ENCODE measurements around the gene HECW1.
"Not testable (repeated sequence)": the region's sequence is repeated elsewhere in the genome, so short reads cannot be mapped to it uniquely, and the experiment has no call there.

Gene HECW1

DNA sequence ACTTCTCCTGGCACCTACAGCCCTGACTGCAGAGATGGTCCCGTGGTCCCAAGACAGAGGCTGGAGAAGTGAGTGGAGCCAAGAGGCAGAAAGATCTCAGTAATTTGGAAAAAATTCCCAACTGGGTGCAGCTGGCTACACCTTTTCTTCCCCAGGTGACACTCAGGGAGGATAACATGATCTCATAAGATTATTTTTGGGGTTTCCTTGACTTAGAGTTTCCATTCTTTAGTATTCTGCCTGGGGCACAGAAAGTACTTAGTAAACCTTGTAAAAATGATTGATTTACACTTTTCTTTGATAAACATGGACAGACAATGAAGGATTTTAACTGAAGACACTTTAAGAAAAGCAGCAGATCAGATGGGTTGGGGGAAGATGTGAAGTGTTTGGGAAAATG, 38.6 kb downstream of the HECW1 start:
- no peak for DNase-seq

DNA sequence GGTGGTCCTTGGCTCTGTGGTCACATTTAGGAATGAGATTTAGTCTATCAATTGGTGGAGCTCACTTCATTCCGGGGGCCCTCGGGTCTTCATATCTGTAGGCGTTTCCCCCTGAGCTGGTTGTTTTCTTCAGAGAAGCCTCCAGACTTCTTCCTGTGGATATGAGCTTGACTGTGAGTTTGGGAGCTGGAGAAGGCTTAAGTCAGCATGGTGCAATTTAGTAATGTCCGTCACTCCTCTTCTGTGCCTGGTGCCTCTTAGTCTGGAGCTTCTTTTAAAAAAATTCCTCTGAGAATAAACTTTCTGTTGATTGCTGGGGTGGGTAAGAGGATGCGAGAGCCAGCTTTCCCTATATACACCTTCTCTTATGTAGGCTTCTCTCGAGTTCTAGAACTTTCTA, 40.2 kb downstream of the HECW1 start:
- DNase-seq, result no peak

DNA sequence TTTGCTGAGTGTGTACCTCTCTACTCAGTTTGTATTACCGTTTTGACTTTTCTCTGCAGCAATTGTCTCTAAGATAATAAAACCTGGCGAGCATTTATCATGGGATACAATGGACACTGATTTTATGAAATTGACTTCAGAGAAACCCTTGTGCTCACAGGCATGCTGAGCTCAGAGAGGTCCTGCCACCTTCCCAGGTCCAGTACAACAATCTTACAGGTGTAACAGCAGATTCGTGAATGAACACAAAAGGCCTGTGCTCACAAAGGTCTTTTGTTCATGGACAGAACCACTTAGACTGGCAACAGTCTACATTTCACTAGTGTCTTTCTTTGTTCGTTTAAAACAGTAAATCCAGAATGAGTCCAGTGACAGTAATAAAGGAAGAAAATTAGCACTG, 43.2 kb downstream of the HECW1 start:
- no peak for DNase-seq

DNA sequence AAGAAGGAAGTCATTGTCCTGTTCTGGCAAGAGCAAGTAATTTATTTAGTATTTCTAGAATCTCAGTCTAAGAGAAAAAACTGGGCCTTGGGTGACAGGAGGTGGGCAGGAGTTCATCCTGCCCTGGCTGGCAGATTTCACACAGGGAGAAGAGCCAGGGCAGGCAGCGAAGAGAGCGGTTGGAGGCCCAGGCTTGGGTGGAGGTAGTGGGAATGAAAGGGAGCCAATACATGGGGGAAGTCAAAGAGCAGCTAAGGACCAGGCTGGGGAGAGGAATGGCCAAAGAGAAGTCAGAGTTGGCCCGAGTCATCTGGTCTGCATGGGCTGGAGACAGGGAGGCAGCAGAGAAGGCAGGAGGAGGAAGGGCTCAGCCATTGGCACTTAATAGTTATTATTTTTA, 51.4 kb downstream of the HECW1 start:
- no peak for DNase-seq

DNA sequence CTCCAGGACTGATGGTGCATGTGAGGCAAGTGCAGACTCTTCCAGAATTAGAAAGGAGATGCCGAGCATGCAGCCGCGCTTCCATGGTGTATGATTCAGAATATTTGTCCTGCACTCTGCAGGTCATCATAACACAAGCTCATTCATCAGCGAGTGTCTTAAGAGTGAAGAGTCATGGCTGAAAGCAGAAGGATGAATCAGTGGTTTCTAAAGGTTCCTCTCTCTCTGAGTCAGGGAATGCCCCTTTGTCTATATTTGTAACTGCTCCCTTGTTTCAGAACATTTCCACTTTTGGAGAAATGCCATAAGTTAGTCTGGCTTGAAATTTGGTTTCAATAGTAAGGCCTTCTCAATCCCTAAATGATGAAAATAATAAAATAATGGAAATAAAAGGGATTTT, 52.3 kb downstream of the HECW1 start:
- DNase-seq, result peak; percentile 97

DNA sequence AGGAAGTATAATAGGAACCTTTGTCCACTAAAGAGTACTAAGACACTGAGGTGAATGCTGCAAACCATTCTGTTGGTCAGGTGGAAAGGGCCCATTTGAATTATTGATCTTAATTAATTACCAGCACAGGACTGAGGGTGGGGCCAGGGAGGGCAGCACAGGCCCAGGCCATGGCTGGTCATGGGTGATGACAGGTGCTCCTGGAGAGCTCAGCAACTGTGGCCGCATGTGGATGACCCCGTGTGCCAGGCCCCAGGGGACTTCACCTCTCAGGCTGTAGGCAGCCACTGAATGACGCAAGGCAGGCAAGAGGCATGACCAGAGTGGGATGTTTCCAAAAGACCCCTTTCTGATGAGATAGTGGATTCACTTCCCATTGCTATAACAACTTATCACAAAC, 54.2 kb downstream of the HECW1 start:
- DNase-seq, result no peak

DNA sequence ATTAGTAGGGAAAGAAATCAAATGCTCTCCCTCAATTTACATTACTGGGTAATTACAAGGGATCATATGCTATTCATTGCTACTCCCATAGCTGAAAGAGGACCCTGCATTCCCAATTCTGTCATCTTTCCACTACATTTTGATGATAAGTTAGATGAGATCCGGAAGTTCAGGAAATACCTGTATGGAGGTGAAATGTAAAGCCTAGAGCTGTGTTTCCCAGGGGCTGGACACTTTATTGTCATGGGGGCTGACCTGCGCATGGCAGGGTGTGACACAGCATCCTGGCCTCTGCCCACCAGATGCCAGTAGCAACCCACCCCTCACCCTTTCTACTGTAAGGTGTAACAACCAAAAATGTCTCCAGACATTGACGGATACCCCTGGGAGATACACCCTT, 56.6 kb downstream of the HECW1 start:
- DNase-seq, result no peak

DNA sequence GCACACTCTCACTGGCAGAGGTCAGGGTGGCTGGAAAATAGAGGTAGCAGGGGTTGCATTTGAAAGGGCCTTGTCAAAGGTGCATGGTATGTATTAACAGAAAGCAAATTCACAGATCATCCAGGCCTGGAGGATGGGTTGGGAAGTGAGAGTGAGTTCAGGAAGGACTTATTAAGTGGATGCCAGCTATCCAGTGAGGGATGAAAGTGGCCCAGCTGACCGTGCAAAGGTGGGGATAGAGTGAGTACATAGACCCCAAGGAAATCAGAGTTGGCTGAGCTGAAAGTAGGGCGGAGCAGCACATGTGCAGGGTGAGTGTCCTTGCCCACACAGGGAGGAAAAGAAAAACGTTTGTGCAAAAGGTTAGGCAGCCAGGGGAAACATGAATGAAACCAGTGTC, 58.1 kb downstream of the HECW1 start:
- no peak for DNase-seq

DNA sequence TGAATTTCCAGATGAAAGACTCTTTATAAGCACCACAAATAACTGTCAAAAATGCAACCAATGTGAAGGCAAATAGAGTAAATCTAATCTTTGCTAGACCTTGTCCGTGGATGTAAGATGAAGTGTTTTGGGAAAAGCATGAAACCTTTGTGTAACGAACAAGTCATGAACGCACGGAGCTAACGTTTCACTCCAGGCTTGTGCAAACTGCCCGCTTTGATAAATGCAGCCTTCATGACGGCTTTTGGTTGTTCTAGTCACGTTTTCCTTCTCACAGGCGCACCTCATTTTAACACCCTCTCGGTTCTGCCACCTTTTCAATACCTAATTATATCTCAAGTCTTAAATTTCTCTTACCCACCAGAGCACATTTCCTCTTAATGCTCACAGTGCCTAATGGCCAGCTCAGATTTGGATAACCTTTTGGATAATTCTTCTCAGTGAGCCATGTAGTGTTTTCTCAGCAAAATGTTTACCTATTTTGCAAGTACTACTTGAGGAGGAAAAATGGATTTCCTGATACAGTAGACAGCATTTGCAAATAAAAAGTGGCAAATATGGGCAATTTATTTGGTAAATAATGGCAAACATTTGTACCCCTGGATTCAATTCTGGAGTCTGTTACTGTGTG, 63.2 kb downstream of the HECW1 start:
- DNase-seq, result no peak

DNA sequence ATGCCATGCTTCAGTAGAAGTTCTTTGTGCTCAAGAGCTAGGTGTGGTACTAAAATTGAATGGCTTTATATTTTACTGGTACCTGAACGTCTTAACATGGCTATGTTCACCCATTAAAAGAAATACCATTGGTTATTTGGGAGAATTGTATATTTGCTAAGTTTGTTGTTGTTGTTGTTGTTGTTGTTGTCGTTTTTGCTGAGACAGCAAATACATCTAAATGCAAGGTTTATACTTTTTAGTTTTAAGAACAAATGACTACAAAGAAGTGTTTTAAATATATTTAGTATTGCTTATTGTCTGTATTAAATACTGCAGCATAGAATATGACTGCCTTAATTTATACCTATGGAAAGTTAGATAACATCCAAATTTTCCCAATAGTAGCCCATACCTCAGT, 66.9 kb downstream of the HECW1 start:
- DNase-seq, result no peak

DNA sequence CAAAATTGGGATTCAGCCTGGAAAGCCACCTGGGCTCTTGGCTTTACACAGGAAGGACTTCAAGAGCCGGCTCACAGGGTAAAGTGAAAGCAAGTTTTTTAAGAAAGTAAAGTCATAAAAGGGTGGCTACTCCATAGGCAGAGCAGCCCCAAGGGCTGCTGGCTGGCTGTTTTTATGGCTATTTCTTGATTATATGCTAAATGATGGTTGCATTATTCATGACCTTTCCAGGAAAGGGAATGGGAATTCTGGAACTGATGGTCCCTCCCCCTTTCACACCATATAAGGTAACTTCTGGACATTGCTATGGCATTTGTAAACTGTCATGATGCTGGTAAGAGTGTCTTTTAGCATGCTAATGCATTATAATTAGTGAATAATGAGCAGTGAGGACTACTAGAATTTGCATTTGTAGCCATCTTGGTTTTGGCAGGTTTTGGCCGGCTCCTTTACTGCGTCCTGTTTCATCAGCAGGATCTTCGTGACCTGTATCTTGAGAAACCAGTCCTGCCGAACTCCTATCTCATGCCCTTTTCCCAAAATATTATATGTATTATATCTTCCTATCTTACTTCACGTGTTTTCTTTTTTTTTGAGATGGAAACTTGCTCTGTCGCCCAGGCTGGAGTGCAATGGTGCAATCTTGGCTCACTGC, 80.5 kb downstream of the HECW1 start:
- DNase-seq, result no peak

DNA sequence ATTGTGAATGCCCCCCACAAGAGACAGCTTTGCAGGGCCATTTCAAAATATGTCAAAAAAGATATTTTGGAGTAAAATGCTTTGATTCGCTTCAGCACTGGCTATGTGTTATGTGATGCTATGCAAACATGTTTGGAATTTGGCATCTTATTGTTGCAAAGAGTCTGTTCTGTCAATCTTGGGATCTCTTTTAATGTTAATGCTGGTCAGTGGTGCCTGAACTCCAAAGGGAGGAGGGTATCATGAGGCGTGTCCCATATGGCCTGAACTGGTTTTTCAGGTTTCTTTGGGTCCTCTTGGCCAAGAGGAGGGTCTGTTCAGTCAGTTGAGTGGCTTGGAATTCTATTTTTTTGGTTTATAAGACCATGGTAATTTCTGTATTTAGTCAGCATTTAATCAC, 81.4 kb downstream of the HECW1 start:
- no peak for DNase-seq

DNA sequence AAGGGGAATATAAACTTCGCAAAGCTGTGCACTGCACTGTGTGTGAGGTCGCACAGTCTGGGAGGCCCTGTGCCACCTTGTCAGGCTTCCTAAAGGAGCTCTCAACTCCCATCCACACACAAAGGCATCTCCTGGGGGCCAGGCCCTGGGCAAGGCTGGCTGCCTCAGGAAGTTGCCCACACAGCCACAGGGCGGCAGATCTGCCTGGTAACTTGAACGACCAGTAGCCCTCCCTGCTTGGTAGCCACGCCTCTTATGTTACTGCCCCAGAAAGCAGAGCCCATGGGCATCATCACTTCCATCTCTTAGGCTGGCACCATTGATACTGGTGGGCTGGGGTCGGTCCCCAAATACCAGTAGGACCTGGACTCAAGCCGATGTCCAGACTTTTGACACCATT, 82.8 kb downstream of the HECW1 start:
- DNase-seq, result no peak

DNA sequence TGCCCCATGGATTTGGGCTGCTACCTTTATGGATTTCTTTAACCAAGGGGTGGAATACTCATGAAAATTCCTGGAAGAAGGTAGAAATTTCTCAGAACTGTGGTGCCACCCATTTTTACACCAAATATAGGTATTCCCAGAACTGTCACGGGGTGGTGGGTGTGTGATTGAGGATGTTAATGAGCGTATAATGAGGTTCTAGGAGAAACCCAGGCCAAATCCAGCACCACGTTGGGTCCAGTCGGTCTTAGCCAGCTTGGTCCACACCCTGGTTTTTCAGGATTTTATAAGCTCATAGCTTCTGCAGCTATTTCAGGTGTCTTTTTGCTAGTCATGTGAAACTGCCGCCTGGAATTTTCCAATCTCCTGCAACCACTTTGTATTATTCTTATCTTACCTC, 83.3 kb downstream of the HECW1 start:
- DNase-seq, result no peak

DNA sequence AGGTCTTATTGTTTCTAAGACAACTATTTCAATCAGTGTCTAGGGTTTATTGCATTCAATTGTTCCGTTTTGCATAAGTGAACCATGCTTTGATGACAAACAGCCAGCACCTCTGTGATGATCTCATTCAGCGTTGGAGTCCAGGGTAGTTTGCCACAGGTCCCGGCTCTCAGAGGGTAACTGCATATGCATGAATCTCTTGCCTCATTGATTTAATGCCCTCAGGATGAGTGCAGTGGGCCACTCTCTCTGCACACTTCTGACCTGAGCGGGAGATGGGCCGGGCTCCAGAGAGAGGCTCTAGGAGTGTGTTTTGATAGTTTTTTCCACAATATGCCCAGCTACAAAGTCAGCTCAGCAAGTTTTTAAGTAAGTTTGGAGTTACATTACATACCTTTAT, 83.9 kb downstream of the HECW1 start:
- no peak for DNase-seq

DNA sequence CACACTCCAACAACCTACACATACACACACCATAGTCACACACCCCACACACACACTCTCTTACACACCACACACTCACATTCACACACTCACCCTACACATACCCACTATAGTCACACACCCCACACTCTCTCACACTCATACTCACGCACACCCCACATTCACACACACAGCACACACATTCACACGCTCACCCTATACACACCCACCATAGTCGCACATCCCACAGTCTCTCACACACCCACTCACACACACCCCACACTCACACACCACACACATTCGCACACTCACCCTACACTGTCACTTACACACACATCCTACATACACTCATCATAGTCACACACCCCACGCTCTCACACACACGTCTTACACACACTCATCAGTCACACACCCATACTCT, 85.6 kb downstream of the HECW1 start:
- no peak for DNase-seq

DNA sequence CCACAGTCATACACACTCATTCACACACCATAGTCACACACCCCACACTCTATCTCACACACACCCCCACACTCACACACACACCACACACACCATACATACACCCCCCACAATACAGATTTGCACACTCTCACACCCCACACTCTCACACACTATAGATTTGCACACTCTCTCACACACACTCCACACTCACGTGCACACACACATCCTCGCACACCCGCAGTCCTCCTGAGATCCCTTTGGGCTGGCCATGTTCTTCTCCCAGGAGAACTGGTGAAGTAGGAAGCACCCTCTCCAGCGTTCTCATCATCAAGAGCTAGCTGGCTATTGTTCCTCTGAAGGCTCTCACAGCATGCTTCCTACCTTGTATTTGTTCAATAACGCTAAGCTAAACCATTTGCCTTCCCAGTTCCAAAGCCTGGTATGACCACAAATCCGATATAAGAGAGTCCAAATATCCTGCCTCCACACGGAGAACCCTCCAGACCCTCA, 86.2 kb downstream of the HECW1 start:
- no peak for DNase-seq

DNA sequence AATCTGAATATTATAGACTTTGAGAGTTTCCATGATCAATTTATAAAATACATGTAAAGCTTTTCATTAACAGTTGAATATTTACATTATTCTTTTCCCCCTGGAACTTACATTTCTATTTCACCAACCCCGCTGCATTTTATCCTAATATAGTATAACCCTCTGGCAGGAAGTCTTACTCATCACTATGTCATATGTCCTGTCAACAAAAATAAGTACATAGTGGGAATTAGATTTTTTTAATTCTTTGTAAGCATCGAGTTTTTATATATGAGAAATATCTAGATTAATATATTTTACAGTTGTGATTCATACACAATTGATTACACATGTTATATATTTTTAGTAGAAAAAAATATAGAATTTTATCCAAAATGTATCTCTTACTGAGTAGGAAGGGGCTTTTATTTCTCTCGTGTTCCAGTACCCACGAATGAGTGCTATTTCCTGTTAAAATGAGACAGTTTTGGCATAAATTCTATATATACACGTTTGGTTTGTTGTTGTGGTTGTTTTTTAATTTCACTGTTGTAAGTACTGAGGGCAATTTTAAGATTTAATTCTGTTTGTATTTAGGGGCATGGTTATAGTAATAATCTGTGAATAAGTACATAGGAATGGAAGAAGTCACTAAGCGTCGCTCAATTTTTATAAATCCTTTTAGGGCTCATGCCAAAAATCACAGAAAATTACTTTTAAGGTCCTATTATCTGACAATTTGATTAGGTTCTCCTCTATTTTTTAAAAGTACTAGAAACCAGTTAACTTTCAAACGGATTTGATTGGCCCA, 87.1 kb downstream of the HECW1 start:
- DNase-seq, result peak; percentile 82

DNA sequence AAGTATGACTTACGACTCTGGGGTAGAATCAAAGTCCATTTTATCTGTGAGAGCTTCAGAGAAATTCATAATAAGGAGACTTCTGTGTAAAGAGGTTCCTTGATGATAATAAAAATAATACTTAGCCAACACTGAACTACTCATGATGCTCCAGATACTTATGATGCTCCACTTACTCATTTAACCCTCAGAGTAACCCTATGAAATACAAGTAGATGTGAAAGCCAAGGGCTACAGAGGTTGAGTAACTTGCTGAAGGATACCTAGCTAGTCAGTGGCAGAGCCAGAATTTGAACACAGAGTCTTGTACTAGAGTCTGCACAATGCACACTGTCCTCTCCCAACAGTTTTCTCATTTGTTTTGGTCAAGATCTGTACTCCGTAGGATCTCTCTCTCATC, 89.5 kb downstream of the HECW1 start:
- peak; percentile 90 for DNase-seq

DNA sequence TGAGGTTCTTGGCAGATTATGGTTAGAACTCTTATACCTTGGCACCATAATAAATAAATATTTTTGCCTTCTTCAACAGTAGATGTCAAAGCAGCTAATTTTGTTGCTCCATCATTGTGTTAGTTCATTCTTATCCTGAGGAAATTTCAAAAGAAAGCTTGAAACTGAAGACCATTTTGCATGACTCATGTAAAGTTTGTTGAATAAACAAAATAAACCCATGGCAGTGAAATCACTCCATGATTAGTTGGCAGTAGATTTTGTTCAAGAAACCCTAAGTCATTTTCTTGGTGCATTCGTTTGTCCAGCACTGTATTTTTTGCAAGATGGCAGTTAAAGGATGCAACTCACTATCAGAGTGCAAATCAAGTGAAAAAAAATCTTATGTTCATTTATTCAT, 91.6 kb downstream of the HECW1 start:
- DNase-seq, result peak; percentile 64

DNA sequence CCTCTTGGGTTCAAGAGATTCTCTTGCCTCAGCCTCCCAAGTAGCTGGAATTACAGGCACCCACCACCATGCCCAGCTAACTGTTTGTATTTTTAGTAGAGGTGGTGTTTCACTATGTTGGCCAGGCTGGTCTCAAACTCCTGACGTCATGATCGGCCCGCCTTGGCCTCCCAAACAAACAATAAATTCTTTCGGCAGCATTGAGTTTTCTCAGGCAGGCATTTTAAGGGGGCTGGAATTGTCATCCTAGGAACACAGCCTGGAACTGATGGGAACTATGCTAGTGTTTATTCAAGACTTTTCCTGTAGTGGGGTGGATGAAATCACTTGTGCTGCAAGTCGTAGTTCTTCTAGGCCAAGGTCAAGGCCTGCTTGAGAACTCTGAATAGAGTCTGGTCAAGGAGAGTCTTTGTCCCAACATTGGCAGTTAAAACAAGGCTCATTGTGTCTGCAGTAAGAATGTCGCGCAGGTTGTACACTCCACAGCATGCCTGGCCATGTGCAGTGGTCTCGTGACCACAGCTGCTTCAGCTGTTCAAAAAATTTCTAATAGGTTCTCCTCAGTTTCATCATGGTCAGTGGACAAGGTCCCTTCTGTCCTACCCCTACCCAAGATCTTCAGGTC, 92.8 kb downstream of the HECW1 start:
- no peak for DNase-seq

DNA sequence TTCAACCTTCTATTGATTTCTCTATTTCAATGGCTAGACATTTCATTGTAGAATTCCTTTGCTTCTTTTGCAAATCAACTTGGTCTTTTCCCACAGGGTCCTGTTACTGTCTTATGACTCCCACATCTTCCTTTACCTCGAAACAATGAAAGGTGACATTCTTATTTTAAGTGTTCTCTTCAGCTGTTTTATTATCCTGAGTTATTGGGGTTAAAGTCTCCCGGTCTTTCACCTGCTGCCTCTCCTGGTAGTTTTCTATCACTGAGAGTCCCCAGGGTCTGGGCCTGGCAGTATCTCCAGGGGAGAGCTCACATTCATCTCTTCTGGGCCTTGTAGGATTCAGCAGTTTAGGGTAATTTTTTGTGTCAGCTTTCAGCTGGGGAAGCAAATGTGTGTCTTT, 95.8 kb downstream of the HECW1 start:
- no peak for DNase-seq

DNA sequence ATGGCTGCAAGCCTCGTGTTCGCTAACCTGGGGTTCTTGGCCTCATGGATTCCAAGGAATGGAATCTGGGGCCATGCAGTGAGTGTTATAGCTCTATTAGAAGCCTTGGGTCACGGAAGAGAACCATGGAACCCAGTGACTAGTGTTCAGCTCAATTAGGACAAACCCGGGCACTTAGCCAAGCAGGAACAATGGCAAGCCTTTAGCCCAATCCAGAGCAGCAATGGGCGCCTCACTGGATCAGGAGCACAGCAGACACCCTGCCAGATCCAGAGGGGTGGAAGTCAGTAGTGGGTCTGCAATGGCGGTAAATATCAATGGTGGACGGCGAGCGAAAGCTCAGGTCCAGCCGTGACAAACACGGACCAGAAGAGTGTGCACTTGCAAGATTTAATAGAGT, 98.1 kb downstream of the HECW1 start:
- DNase-seq, result not testable (repeated sequence)

DNA sequence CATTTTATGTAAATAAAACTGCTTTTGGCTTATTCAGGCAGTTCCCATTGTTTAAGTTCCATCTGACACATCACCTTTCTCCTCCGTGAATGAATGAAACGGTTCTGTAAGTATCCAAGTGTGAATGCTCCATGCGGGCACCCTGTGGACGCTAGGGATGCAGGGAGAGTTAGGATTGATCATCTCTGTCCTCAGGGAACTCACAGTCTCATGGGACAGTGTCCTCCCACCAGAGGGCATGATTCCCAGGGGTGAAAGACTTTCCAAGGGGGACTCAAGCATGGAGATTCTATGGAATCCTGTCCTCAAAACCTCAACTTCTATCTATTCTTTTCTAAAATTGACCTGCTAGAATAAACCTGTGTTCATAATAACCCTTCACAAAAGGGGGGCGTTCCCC, 98.8 kb downstream of the HECW1 start:
- no peak for DNase-seq

All from HCEC 1CT (cell line).